Measurements from ENCODE around the gene RGS10.

The RGS10 gene

DNA sequence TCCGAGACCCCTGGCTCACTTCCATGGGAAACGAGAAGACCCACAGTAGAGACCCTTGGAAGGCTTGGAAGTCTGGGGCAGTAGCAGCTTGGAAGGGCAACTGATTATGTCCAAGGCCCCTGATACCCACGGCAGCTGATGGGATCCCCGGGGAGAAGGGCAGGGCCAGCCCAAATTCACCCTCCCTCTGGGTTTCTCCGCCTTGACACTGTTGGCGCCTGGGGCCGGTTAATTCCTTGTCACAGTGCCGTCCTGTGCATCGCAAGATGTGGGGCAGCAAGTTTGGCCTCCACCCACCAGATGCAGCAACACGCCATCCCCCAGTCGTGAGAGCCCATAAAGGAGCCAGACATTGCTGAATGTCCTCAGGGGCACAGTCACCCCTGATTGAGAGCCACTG is 89.2 kb downstream of the RGS10 start:
- DNase-seq (ENCODE audit: low read depth in 2 of 3, low spot score in 1 of 3): no peak

DNA sequence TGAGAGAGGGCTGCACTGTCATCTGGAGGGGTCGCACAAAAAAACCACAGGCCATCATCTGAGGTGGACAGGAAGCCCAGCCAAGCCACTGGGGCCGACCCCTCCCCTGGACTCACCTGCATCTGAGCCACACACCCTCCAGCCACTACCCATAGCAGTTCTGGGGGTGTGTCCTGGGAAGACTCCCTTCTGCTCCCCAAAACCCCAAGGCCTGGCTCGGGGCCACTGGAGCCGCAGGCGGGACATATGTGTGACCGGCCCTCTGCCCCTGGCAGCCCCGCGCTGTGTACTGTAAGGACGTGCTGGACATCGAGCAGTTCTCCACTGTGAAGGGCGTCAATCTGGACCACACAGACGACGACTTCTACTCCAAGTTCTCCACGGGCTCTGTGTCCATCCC is 90.1 kb downstream of the RGS10 start:
- DNase-seq (ENCODE audit: low read depth in 2 of 3, low spot score in 1 of 3): no peak

DNA sequence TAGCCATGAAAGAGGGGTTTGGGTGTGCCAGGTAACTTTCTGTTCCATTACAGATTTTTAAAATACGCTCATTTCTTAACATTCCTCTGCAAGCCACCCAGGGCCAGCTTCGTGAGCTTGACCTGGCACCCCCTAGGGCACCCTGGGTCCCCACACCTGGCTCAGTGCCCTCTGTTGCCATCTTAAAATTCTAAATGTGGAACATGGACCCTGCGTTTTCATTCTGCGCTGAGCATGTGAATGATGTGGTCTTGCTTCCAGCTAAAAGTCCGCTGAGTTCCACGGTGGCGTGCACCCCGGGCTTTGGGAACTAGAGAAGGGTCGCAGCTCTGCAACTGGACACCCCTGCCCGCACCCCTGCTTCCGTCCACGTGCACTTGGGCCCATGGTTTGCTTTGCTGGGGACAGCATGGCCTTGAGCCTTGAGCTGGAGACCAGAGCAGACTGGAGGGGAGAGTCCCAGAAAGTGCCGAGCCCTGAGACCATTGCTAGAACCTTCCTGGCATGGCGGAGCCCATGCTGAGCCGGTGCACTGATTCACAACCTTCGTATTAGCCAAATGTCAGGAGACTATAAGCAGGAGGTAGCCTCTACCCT is 91.1 kb downstream of the RGS10 start:
- DNase-seq (ENCODE audit: low read depth in 2 of 3, low spot score in 1 of 3): no peak

DNA sequence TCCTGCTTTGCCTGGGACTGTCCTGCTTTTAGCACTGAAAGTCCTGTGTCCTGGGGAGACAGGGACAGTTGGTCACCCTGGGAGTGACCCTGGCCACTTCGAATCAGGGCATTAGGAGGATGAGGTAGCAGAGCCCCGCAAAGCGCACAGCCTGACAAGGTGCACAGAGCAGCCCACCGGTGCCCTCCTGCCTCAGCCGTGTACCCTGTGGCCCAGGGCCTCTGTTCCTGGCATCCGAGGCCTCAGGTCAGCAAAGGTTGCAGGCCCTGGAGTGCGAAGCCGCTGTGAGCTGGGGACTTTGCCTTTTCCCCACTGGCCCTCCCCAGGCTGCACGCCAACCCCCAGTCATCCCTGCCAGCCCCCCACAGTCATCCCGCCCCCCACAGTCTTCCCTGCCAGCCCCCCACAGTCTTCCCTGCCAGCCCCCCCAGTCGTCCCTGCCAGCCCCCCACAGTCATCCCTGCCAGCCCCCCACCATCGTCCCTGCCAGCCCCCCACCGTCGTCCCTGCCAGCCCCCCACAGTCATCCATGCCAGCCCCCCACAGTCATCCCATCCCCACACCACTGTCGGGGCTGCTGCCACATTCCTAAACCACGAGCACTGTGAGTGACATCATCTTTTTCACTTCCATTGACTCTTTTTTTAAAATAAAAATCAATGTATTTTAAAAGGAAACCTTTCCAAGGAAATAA is 91.8 kb downstream of the RGS10 start:
- no peak for DNase-seq (ENCODE audit: low read depth in 2 of 3, low spot score in 1 of 3)
